NCI-H774 (cell line): ENCODE measurements around the gene RELL1.

Source experiments
- DNase-seq: peaks from one replicate; lab custom pipeline; 2025; lab: John Stamatoyannopoulos, UW

The RELL1 gene

GRCh38 chr4:37635155-37635554 is 51.0 kb downstream of the RELL1 start:
- no peak for DNase-seq

- DNase-seq: no peak
These were observed 52.0 kb downstream of the RELL1 start for GRCh38 chr4:37634180-37634579.

GRCh38 chr4:37632836-37633235 is 53.3 kb downstream of the RELL1 start:
- no peak for DNase-seq

GRCh38 chr4:37631551-37631950 is 54.6 kb downstream of the RELL1 start:
- no peak for DNase-seq

GRCh38 chr4:37629713-37630112 is 56.5 kb downstream of the RELL1 start:
- DNase-seq: no peak

- no peak for DNase-seq
These were observed 57.1 kb downstream of the RELL1 start for GRCh38 chr4:37628977-37629609.

- no peak for DNase-seq
These were observed 58.9 kb downstream of the RELL1 start for GRCh38 chr4:37627263-37627662.

- DNase-seq: no peak
These were observed 60.7 kb downstream of the RELL1 start for GRCh38 chr4:37625499-37625898.

- DNase-seq: no peak
These were observed 62.2 kb downstream of the RELL1 start for GRCh38 chr4:37623940-37624339.

GRCh38 chr4:37623125-37623524 is 63.1 kb downstream of the RELL1 start:
- no peak for DNase-seq

- DNase-seq: no peak
These were observed 66.0 kb downstream of the RELL1 start for GRCh38 chr4:37620176-37620575.

- DNase-seq: no peak
These were observed 70.5 kb downstream of the RELL1 start for GRCh38 chr4:37615720-37616063.

GRCh38 chr4:37615059-37615719 is 71.0 kb downstream of the RELL1 start:
- DNase-seq: no peak

GRCh38 chr4:37612811-37613210 is 73.4 kb downstream of the RELL1 start:
- no peak for DNase-seq

- no peak for DNase-seq
These were observed 76.5 kb downstream of the RELL1 start for GRCh38 chr4:37609626-37610025.

- DNase-seq: no peak
These were observed 79.2 kb downstream of the RELL1 start for GRCh38 chr4:37607018-37607417.

- no peak for DNase-seq
These were observed 80.2 kb downstream of the RELL1 start for GRCh38 chr4:37605843-37606565.

- DNase-seq: no peak
These were observed 81.7 kb downstream of the RELL1 start for GRCh38 chr4:37604461-37604860.

- no peak for DNase-seq
These were observed 82.5 kb downstream of the RELL1 start for GRCh38 chr4:37603711-37604110.

GRCh38 chr4:37603070-37603468 is 83.1 kb downstream of the RELL1 start:
- DNase-seq: peak; percentile 59

- DNase-seq: no peak
These were observed 83.6 kb downstream of the RELL1 start for GRCh38 chr4:37602454-37603069.

- no peak for DNase-seq
These were observed 84.6 kb downstream of the RELL1 start for GRCh38 chr4:37601531-37601930.
